HepG2 (cell line): Measurements from ENCODE around the gene CAPN9. TPM values are rescaled to one million over a fixed set of nuclear protein-coding genes. Genes with fewer than 3 reads are reported as not detected.
"Not testable (repeated sequence)": the region's sequence is repeated elsewhere in the genome, so short reads cannot be mapped to it uniquely, and the experiment has no call there.

Source experiments
- ATAC-seq: fragments of 200-7000 bp; cut with Tn5 transposase; 3 replicates; pipeline ENCODE4 v1.9.1; 2020; ENCODE audit warnings: mild to moderate bottlenecking, moderate library complexity
- BruUV-seq: library from RNA; stranded (reverse); fragments of 400-500 nt; replicated peaks from 2 replicates; lab custom pipeline; 2021; lab: Mats Ljungman, UMichigan
- CTCF ChIA-PET: fragments of 300-600 bp; formaldehyde crosslinking; extraction: SDS; loops from one replicate; lab custom pipeline; 2021; ENCODE audit warnings: low total read pairs, inconsistent platforms, low intra/inter-chr PET ratio; lab: Yijun Ruan, JAX
- POLR2A ChIA-PET: fragments of 350-600 bp; sonication (Branson Sonifier 250); formaldehyde crosslinking; loops from one replicate; lab custom pipeline; 2020; ENCODE audit warnings: antibody characterized with exemption, inconsistent platforms; lab: Yijun Ruan, JAX
- DNase-seq: peaks from one replicate; pipeline ENCODE4 v3.0.0-alpha.2; 2015; ENCODE audit warnings: low spot score
- FAIRE-seq: peaks from 3 replicates; lab custom pipeline; 2011; peaks lifted over from hg19 to GRCh38; lab: Jason Lieb, UNC
- H2AFZ ChIP-seq: one replicate; pipeline ENCODE4 v1.6.1; 2011; ENCODE audit warnings: low read length, inconsistent platforms
- H3K27ac ChIP-seq: fragments of 300-600 bp; 3 replicates; pipeline ENCODE4 v1.8.0; 2011; ENCODE audit warnings: mixed run types, mild to moderate bottlenecking, mixed read lengths, low read length, inconsistent platforms; ENCODE audit not compliant: insufficient read depth; ENCODE audit errors: extremely low read length
- H3K27me3 ChIP-seq, 2 experiments: fragments of 200-600 bp in 1 of 2; 2 replicates in 1 of 2; 3 replicates in 1 of 2; pipeline versions ENCODE4 v1.6.0 to v1.8.0; 2011; ENCODE audit warnings: low read length in 2 of 2, mild to moderate bottlenecking in 2 of 2, moderate library complexity in 2 of 2, inconsistent platforms in 1 of 2; ENCODE audit not compliant: insufficient read depth in 2 of 2, control insufficient read depth in 1 of 2
- H3K36me3 ChIP-seq, 2 experiments: fragments of 200-600 bp in 1 of 2; replicated peaks in 1 of 2; 2 replicates in 1 of 2; 3 replicates in 1 of 2; pipeline versions ENCODE4 v1.5.1 to v1.8.0; 2011; ENCODE audit warnings: low read length in 2 of 2, inconsistent platforms in 1 of 2; ENCODE audit not compliant: insufficient read depth in 2 of 2, control insufficient read depth in 1 of 2
- H3K4me1 ChIP-seq: 2 replicates; pipeline ENCODE4 v1.5.1; 2012; ENCODE audit warnings: low read length, inconsistent platforms; ENCODE audit not compliant: insufficient read depth
- H3K4me2 ChIP-seq: 2 replicates; pipeline ENCODE4 v1.6.0; 2011; ENCODE audit warnings: low read depth, low read length, inconsistent platforms
- H3K4me3 ChIP-seq, 3 experiments: fragments of 200-600 bp in 1 of 3; sonication (generic), shearing (Covaris generic) in 1 of 3; replicated peaks in 1 of 3; 2 replicates each; pipeline ENCODE4 v1.5.1; 2011 to 2016; ENCODE audit warnings: low read length in 3 of 3, inconsistent platforms in 2 of 3, low read depth in 2 of 3, mild to moderate bottlenecking in 2 of 3, control low read depth in 1 of 3, mixed read lengths in 1 of 3; ENCODE audit not compliant: insufficient read depth in 1 of 3
- H3K79me2 ChIP-seq: one replicate; pipeline ENCODE4 v1.6.1; 2011; ENCODE audit warnings: low read length, inconsistent platforms; ENCODE audit not compliant: insufficient read depth
- H3K9ac ChIP-seq: 2 replicates; pipeline ENCODE4 v1.6.0; 2011; ENCODE audit warnings: mild to moderate bottlenecking, low read depth, low read length, inconsistent platforms; ENCODE audit not compliant: insufficient read depth
- H3K9me3 ChIP-seq: 2 replicates; pipeline ENCODE4 v1.5.1; 2012; ENCODE audit warnings: mild to moderate bottlenecking, low read length
- H4K20me1 ChIP-seq: 2 replicates; pipeline ENCODE4 v1.6.0; 2011; ENCODE audit warnings: inconsistent platforms, mild to moderate bottlenecking, low read length, moderate library complexity; ENCODE audit not compliant: insufficient read depth
- ATM ChIP-seq: fragments of 450-650 bp; IDR thresholded peaks from 2 replicates; pipeline ENCODE4 v1.7.1; 2017; ENCODE audit warnings: mild to moderate bottlenecking, borderline replicate concordance
- BATF2 ChIP-seq: sonication (generic); formaldehyde crosslinking; IDR thresholded peaks from 2 replicates; pipeline ENCODE4 v1.8.0; 2022; ENCODE audit warnings: mild to moderate bottlenecking, missing genetic modification reagents, moderate library complexity
- CEBPG ChIP-seq: IDR thresholded peaks from 2 replicates; pipeline ENCODE4 v1.6.1; 2016
- HBP1 ChIP-seq: IDR thresholded peaks from 2 replicates; pipeline ENCODE4 v1.6.1; 2016; ENCODE audit warnings: low read depth, control low read depth
- MIXL1 ChIP-seq: IDR thresholded peaks from 2 replicates; pipeline ENCODE4 v1.6.1; 2016
- PCBP2 ChIP-seq: fragments of 200-400 bp; formaldehyde crosslinking; optimal IDR thresholded peaks from 2 replicates; pipeline ENCODE3; 2018; ENCODE audit warnings: low read length, low read depth; ENCODE audit not compliant: poor library complexity, severe bottlenecking
- POLR2AphosphoS2 ChIP-seq: IDR thresholded peaks from 2 replicates; pipeline ENCODE4 v1.6.1; 2011; ENCODE audit warnings: low read depth, low read length, improper control_type of control experiment
- TRIM22 ChIP-seq: fragments of 450-650 bp; IDR thresholded peaks from 2 replicates; pipeline ENCODE4 v1.6.1; 2017
- YEATS4 ChIP-seq: sonication (generic); formaldehyde crosslinking; IDR thresholded peaks from 2 replicates; pipeline ENCODE4 v1.4.0; 2020; ENCODE audit warnings: missing genetic modification reagents, borderline replicate concordance
- ZFP82 ChIP-seq: sonication (generic); formaldehyde crosslinking; IDR thresholded peaks from 2 replicates; pipeline ENCODE4 v1.5.1; 2020; ENCODE audit warnings: mild to moderate bottlenecking, missing genetic modification reagents, borderline replicate concordance
- ZNF12 ChIP-seq: sonication (generic); formaldehyde crosslinking; IDR thresholded peaks from 2 replicates; pipeline ENCODE4 v1.5.0; 2020; ENCODE audit warnings: missing genetic modification reagents
- ZNF121 ChIP-seq: sonication (generic); formaldehyde crosslinking; IDR thresholded peaks from 2 replicates; pipeline ENCODE4 v1.5.0; 2020; ENCODE audit warnings: mild to moderate bottlenecking, missing genetic modification reagents
- ZNF629 ChIP-seq: sonication (generic); formaldehyde crosslinking; conservative IDR thresholded peaks from 2 replicates; pipeline ENCODE4 v1.5.0; 2020; ENCODE audit warnings: missing genetic modification reagents
- WGBS: methylation state at CpG from one replicate; pipeline ENCODE4 v1.1.6; 2017; ENCODE audit warnings: low lambda C conversion rate; 5-methylcytosine and 5-hydroxymethylcytosine counted together
- in situ Hi-C: cut with HindIII; loops from 2 replicates; pipeline ENCODE4 v1.10.0; 2017; ENCODE audit warnings: low pct_unique_long_range_greater_than_20kb; ENCODE audit not compliant: extremely low pct_ligation_motif_present
- intact Hi-C: fragments of 100-400 bp; cut with micrococcal nuclease; formaldehyde crosslinking; loops from one replicate; pipeline ENCODE4 v1.10.0; 2022; ENCODE audit not compliant: unreplicated experiment
- polyA plus RNA-seq, 8 experiments: library from polyadenylated mRNA; depleted of rRNA in 3 of 8; stranded (reverse) in 7 of 8; unstranded in 1 of 8; fragments of >200 nt; fragmentation: Illumina TruSeq in 4 of 8; extraction: Trizol in 4 of 8; gene quantifications; 2 replicates each; pipeline versions ENCODE4 v1.2.1 to v1.2.3, GENCODE V29; 2011 to 2016; ENCODE audit warnings: low read depth in 4 of 8, missing spikeins in 1 of 8, mixed read lengths in 1 of 8; ENCODE audit not compliant: insufficient read depth in 1 of 8
- total RNA-seq, 5 experiments: library from RNA; depleted of rRNA; stranded (reverse); fragments of >200 nt; fragmentation: Illumina TruSeq; extraction: Trizol; gene quantifications; 2 replicates each; pipeline ENCODE4 v1.2.3, GENCODE V29; 2016; ENCODE audit warnings: low read depth in 1 of 5

Gene CAPN9
- total and polyA plus RNA-seq, 2 of the 13 experiments (the other 11 are each of a cell fraction or from before 2014, with no cell fraction given) = 0.04 to 0.31 TPM

DNA sequence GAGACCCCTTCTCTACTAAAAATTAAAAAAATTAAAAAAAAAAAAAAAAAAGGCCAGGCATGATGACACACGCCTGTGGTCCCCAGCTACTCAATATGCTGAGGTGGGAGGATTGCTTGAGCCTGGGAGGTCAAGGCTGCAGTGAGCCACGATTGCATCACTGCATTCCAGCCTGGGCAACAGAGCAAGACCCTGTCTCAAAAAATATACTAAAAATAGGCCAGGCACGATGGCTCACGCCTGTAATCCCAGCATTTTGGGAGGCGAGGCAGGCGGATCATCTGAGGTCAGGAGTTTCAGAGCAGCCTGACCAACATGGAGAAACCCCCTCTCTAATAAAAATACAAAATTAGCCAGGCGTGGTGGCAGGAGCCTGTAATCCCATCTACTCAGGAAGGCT lies 98.0 kb downstream of the CAPN9 start:
- POLR2A ChIA-PET, H3K9ac ChIP-seq, H3K4me1 ChIP-seq, ATAC-seq, intact Hi-C loops, H3K4me2 ChIP-seq, H3K27me3 ChIP-seq, CTCF ChIA-PET, H3K4me3 ChIP-seq, H3K79me2 ChIP-seq, FAIRE-seq, H3K27ac ChIP-seq, in situ Hi-C loops, H2AFZ ChIP-seq, BruUV-seq, H4K20me1 ChIP-seq, H3K9me3 ChIP-seq, DNase-seq: not testable (repeated sequence)
- peaks cover 5 to 40% of the 10 kb centered on the region in 2 experiments; a peak in 3 of 5 replicates for H3K36me3 ChIP-seq
- 90% methylated on average over 7 of the region's 7 CpGs for WGBS
- TF ChIP-seq CEBPG (0 out of 2 replicates have a peak, but pooled peaks have one; percentile 25), ZNF121 (peak; percentile 87)

GRCh38 chr1:230848235-230848634 lies 101.0 kb downstream of the CAPN9 start:
- FAIRE-seq = no peak
- POLR2A ChIA-PET = no interaction called here
- no peak for ATAC-seq
- in situ Hi-C loops (no loop called here), intact Hi-C loops (no loop called here)
- H4K20me1 ChIP-seq = no peaks in the 10 kb centered on the region
- peaks cover 6% of the 10 kb centered on the region; the same call in 1 of the 2 replicates for H3K9me3 ChIP-seq
- CTCF ChIA-PET = no interaction called here
- no peak overlapping the region for H3K4me3 ChIP-seq
- DNase-seq = no peak
- no peaks in the 10 kb centered on the region for H3K79me2 ChIP-seq
- H3K4me2 ChIP-seq = no peak overlapping the region
- no TSS peak for BruUV-seq
- no peaks in the 10 kb centered on the region for H3K27me3 ChIP-seq
- WGBS = 97% methylated on average over 3 of the region's 3 CpGs
- peaks cover 7 to 22% of the 10 kb centered on the region in 2 experiments for H3K36me3 ChIP-seq
- H3K27ac ChIP-seq = no peak overlapping the region
- TF ChIP-seq POLR2AphosphoS2 (no peak), MIXL1 (CRISPR knock-in tag) (no peak), ZNF12 (no peak), ZNF629 (no peak), ATM (no peak), PCBP2 (no peak), ZFP82 (CRISPR knock-in tag) (no peak), HBP1 (CRISPR knock-in tag) (no peak), TRIM22 (no peak), BATF2 (no peak), YEATS4 (no peak)
- H3K4me1 ChIP-seq = no peaks in the 10 kb centered on the region
- no peak overlapping the region for H3K9ac ChIP-seq
- no peak overlapping the region for H2AFZ ChIP-seq
